GM12878 (cell line): ENCODE data around the gene TMPRSS3. TPM values are rescaled to one million over a fixed set of nuclear protein-coding genes. Genes with fewer than 3 reads are reported as not detected.

Experiments
- CHD2 ChIP-seq: IDR thresholded peaks from 2 replicates; pipeline ENCODE4 v1.6.1; 2011; ENCODE audit warnings: low read depth, low read length, improper control_type of control experiment, borderline replicate concordance
- DPF2 ChIP-seq: fragments of 450-650 bp; IDR thresholded peaks from 2 replicates; pipeline ENCODE4 v1.6.1; 2017; ENCODE audit warnings: mild to moderate bottlenecking
- EGR1 ChIP-seq, 2 experiments: IDR thresholded peaks; 1 replicate in 1 of 2; 2 replicates in 1 of 2; pipeline ENCODE4 v1.6.1; 2011 to 2012; ENCODE audit warnings: low read depth in 2 of 2, low read length in 2 of 2, borderline replicate concordance in 1 of 2, mild to moderate bottlenecking in 1 of 2, moderate library complexity in 1 of 2
- NR2F1 ChIP-seq: fragments of 450-650 bp; conservative IDR thresholded peaks from 2 replicates; pipeline ENCODE4 v1.6.1; 2017; ENCODE audit warnings: mild to moderate bottlenecking
- PAX5 ChIP-seq: IDR thresholded peaks from 2 replicates; pipeline ENCODE4 v1.6.1; 2011; ENCODE audit warnings: low read depth, low read length, borderline replicate concordance
- POLR2AphosphoS5 ChIP-seq: IDR thresholded peaks from 2 replicates; pipeline ENCODE4 v1.6.1; 2011; ENCODE audit warnings: mild to moderate bottlenecking, low read length, inconsistent platforms
- RBBP5 ChIP-seq: fragments of 200-600 bp; sonication (generic); conservative IDR thresholded peaks from 2 replicates; pipeline ENCODE4 v1.6.1; 2016
- RELB ChIP-seq: fragments of 450-650 bp; IDR thresholded peaks from 2 replicates; pipeline ENCODE4 v1.6.1; 2017; ENCODE audit warnings: low read depth, mild to moderate bottlenecking, moderate library complexity
- REST ChIP-seq: IDR thresholded peaks from 2 replicates; pipeline ENCODE4 v1.6.1; 2012; ENCODE audit warnings: mild to moderate bottlenecking, low read depth, low read length
- RUNX3 ChIP-seq: IDR thresholded peaks from 2 replicates; pipeline ENCODE4 v1.6.1; 2012; ENCODE audit warnings: low read length, inconsistent platforms
- SP1 ChIP-seq: IDR thresholded peaks from one replicate; pipeline ENCODE4 v1.6.1; 2011; ENCODE audit warnings: low read depth, low read length
- SPI1 ChIP-seq: IDR thresholded peaks from 2 replicates; pipeline ENCODE4 v1.6.1; 2011; ENCODE audit warnings: low read depth, mild to moderate bottlenecking, low read length, moderate library complexity, borderline replicate concordance; ENCODE audit not compliant: insufficient read depth
- USF1 ChIP-seq: IDR thresholded peaks from 2 replicates; pipeline ENCODE4 v1.6.1; 2011; ENCODE audit warnings: borderline replicate concordance, low read depth, mild to moderate bottlenecking, moderate library complexity, mixed read lengths, low read length; ENCODE audit not compliant: insufficient read depth; ENCODE audit errors: extremely low read length
- ZNF274 ChIP-seq: IDR thresholded peaks from one replicate; pipeline ENCODE4 v1.8.0; 2011; ENCODE audit not compliant: insufficient read length, insufficient read depth
- ZSCAN29 ChIP-seq: fragments of 450-650 bp; IDR thresholded peaks from 2 replicates; pipeline ENCODE4 v1.6.1; 2017; ENCODE audit warnings: mild to moderate bottlenecking, moderate library complexity
- ZZZ3 ChIP-seq: IDR thresholded peaks from 2 replicates; pipeline ENCODE4 v1.6.1; 2011; ENCODE audit warnings: low read depth; ENCODE audit not compliant: control insufficient read depth, insufficient read length
- polyA plus RNA-seq, 11 experiments: library from polyadenylated mRNA; depleted of rRNA in 4 of 11; unstranded in 6 of 11; stranded (reverse) in 5 of 11; fragments of >200 nt; fragmentation: Nextera tagmentation in 4 of 11; fragmentation: Illumina TruSeq in 1 of 11; extraction: Ambion mirVana in 4 of 11; extraction: Trizol in 1 of 11; gene quantifications; 1 replicate in 1 of 11; 2 replicates in 10 of 11; pipeline versions ENCODE4 v1.2.1 to v1.2.3, GENCODE V29; 2011 to 2016; ENCODE audit warnings: inconsistent platforms in 2 of 11, missing spikeins in 2 of 11, low read depth in 1 of 11
- total RNA-seq, 4 experiments: library from RNA; depleted of rRNA in 3 of 4; stranded (reverse); fragments of >200 nt in 3 of 4; fragmentation: Illumina TruSeq in 1 of 4; extraction: Trizol in 1 of 4; gene quantifications; 2 replicates each; pipeline versions ENCODE4 v1.2.1 to v1.2.3, GENCODE V29; 2013 to 2021
- TF ChIP-seq, protein P1 (sequence below): fragments of 450-650 bp; IDR thresholded peaks from 2 replicates; pipeline ENCODE4 v1.6.1; 2016; ENCODE audit warnings: mild to moderate bottlenecking
- TF ChIP-seq, protein P2 (sequence below): fragments of 450-650 bp; IDR thresholded peaks from 2 replicates; pipeline ENCODE4 v1.6.1; 2017; ENCODE audit warnings: borderline replicate concordance
- TF ChIP-seq, protein P3 (sequence below): IDR thresholded peaks from 2 replicates; pipeline ENCODE4 v1.6.1; 2011; ENCODE audit warnings: low read depth, low read length, improper control_type of control experiment, borderline replicate concordance

TMPRSS3 gene
- total and polyA plus RNA-seq, 10 of the 15 experiments (the other 5 are each of a cell fraction or from before 2014, with no cell fraction given): 0.51 to 1.5 (median 0.82) TPM; not detected in 1

- TF ChIP-seq RUNX3 (peak; percentile 21; the same call in 1 of the 2 replicates), SP1 (no peak), SPI1 (no peak), RELB (no peak), ZZZ3 (no peak), EGR1 (IDR thresholded peaks at IDR 0.05; ENCODE audit: borderline replicate concordance in 1 of 2, low read depth in 2 of 2, low read length in 2 of 2) (no peak), REST (no peak), DPF2 (no peak), CHD2 (no peak), USF1 (no peak), ZNF274 (no peak), PAX5 (0 out of 2 replicates have a peak, but pooled peaks have one; percentile 40), POLR2AphosphoS5 (no peak), ZSCAN29 (no peak), NR2F1 (0 out of 2 replicates have a peak, but pooled peaks have one; percentile 28), RBBP5 (no peak)
- TF ChIP-seq, protein P1, sequence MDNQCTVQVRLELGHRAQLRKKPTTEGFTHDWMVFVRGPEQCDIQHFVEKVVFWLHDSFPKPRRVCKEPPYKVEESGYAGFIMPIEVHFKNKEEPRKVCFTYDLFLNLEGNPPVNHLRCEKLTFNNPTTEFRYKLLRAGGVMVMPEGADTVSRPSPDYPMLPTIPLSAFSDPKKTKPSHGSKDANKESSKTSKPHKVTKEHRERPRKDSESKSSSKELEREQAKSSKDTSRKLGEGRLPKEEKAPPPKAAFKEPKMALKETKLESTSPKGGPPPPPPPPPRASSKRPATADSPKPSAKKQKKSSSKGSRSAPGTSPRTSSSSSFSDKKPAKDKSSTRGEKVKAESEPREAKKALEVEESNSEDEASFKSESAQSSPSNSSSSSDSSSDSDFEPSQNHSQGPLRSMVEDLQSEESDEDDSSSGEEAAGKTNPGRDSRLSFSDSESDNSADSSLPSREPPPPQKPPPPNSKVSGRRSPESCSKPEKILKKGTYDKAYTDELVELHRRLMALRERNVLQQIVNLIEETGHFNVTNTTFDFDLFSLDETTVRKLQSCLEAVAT: no peak
- TF ChIP-seq, protein P2, sequence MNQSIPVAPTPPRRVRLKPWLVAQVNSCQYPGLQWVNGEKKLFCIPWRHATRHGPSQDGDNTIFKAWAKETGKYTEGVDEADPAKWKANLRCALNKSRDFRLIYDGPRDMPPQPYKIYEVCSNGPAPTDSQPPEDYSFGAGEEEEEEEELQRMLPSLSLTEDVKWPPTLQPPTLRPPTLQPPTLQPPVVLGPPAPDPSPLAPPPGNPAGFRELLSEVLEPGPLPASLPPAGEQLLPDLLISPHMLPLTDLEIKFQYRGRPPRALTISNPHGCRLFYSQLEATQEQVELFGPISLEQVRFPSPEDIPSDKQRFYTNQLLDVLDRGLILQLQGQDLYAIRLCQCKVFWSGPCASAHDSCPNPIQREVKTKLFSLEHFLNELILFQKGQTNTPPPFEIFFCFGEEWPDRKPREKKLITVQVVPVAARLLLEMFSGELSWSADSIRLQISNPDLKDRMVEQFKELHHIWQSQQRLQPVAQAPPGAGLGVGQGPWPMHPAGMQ: no peak
- TF ChIP-seq, protein P3, sequence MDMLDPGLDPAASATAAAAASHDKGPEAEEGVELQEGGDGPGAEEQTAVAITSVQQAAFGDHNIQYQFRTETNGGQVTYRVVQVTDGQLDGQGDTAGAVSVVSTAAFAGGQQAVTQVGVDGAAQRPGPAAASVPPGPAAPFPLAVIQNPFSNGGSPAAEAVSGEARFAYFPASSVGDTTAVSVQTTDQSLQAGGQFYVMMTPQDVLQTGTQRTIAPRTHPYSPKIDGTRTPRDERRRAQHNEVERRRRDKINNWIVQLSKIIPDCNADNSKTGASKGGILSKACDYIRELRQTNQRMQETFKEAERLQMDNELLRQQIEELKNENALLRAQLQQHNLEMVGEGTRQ: no peak
Measured at GRCh38 chr21:42366292-42367010, 29.4 kb downstream of the TMPRSS3 start, which contains the start of gene TFF1 (continued).
